Spleen (tissue), 7 donors: ENCODE data around the gene CBLC.

Experiments used
- POLR2A ChIP-seq, 3 donors: fragments of 450-650 bp; IDR thresholded peaks; one replicate each; pipeline ENCODE4 v1.5.1; 2017; ENCODE audit warnings: antibody characterized with exemption in 3 of 3, mild to moderate bottlenecking in 1 of 3
- POLR2AphosphoS5 ChIP-seq, 3 donors: sonication (generic); formaldehyde crosslinking; IDR thresholded peaks; one replicate each; pipeline ENCODE4 v1.5.1; 2017; ENCODE audit warnings: antibody characterized with exemption in 3 of 3
- TF ChIP-seq, protein P1 (sequence below), 11 experiments: fragments of 200-600 bp in 7 of 11; fragments of 450-650 bp in 4 of 11; sonication (generic) in 4 of 11; IDR thresholded peaks in 8 of 11; conservative IDR thresholded peaks in 3 of 11; 1 replicate in 7 of 11; 2 replicates in 4 of 11; pipeline versions ENCODE4 v1.4.0 to v1.8.0; 2016 to 2021; ENCODE audit warnings: antibody characterized with exemption in 11 of 11, inconsistent platforms in 4 of 11, mild to moderate bottlenecking in 1 of 11
- donor health status: DM: no; HTN: no; CAD: no; lungs with moderate emphysema.
- donor health status: DM: no; HTN: no; CAD: no.
- donor health status: DM: no; HTN: no; CAD: no.

GRCh38 chr19:44765033-44765948 lies 12.4 kb upstream of the CBLC start:
- TF ChIP-seq, protein P1, sequence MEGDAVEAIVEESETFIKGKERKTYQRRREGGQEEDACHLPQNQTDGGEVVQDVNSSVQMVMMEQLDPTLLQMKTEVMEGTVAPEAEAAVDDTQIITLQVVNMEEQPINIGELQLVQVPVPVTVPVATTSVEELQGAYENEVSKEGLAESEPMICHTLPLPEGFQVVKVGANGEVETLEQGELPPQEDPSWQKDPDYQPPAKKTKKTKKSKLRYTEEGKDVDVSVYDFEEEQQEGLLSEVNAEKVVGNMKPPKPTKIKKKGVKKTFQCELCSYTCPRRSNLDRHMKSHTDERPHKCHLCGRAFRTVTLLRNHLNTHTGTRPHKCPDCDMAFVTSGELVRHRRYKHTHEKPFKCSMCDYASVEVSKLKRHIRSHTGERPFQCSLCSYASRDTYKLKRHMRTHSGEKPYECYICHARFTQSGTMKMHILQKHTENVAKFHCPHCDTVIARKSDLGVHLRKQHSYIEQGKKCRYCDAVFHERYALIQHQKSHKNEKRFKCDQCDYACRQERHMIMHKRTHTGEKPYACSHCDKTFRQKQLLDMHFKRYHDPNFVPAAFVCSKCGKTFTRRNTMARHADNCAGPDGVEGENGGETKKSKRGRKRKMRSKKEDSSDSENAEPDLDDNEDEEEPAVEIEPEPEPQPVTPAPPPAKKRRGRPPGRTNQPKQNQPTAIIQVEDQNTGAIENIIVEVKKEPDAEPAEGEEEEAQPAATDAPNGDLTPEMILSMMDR (IDR thresholded peaks at IDR 0.05 in 8 of 11, conservative IDR thresholded peaks at IDR 0.05 in 3 of 11) = no peak
- TF ChIP-seq POLR2A (IDR thresholded peaks at IDR 0.05) (no peak), POLR2AphosphoS5 (IDR thresholded peaks at IDR 0.05) (peak in 2 of 3 donors; percentile 10 to 73)
